Left ventricle myocardium inferior (tissue), 1 donor: ENCODE data around the gene SPG7. TPM values are rescaled to one million over a fixed set of nuclear protein-coding genes. Genes with fewer than 3 reads are reported as not detected.

Source experiments
- DNase-seq: peaks from one replicate; pipeline ENCODE4 v3.0.0-alpha.2; 2020
- H3K27ac ChIP-seq: fragments of 200-600 bp; replicated peaks from 2 replicates; pipeline ENCODE4 v1.8.0; 2021
- H3K27me3 ChIP-seq: fragments of 200-600 bp; 2 replicates; pipeline ENCODE4 v1.8.0; 2021; ENCODE audit warnings: low read depth
- H3K36me3 ChIP-seq: fragments of 200-600 bp; 2 replicates; pipeline ENCODE4 v1.8.0; 2021
- H3K4me1 ChIP-seq: fragments of 200-600 bp; 2 replicates; pipeline ENCODE4 v1.8.0; 2021
- H3K4me3 ChIP-seq: fragments of 200-600 bp; 2 replicates; pipeline ENCODE4 v1.8.0; 2021; ENCODE audit warnings: mild to moderate bottlenecking, moderate library complexity
- H3K9me3 ChIP-seq: fragments of 200-600 bp; replicated peaks from 2 replicates; pipeline ENCODE4 v1.8.0; 2021
- intact Hi-C: fragments of 100-400 bp; cut with micrococcal nuclease; formaldehyde crosslinking; loops from one replicate; pipeline ENCODE4 v1.11.0; 2022
- total RNA-seq: library from RNA; stranded (reverse); fragmentation: NEBNext Ultra II Directional; extraction: Animal tissue kit (Norgen Biotek cat#: 25700); gene quantifications from one replicate; pipeline ENCODE4 v1.2.1, GENCODE V29; 2021
- TF ChIP-seq, protein P1 (sequence below): fragments of 200-600 bp; IDR thresholded peaks from 2 replicates; pipeline ENCODE4 v1.8.0; 2021; ENCODE audit warnings: antibody characterized with exemption, mild to moderate bottlenecking, borderline replicate concordance
- donor health status: DM: no; HTN: yes; CAD: no; lungs with severe emphysema.

SPG7 gene
- total RNA-seq, 1 donor from 2014 or later: 104 TPM

DNA sequence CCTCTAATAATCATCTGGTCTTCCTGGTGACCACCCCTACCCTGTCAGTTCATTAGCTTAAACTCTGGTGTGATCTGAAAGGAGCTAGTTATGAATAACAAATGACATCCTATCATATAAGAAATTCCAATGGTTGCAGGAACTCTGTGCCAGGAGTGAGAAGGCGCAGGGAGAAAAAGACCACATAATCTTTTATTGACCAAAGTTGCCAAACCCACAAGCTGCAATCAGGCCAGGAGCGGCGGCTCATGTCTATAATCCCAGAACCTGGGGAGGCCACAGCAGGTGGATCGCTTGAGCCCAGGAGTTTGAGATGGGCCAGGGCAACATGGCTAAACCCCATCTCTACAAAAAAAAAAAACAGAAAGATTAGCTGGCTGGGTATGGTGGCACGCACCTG is 41.3 kb upstream of the SPG7 start:
- peaks cover 79% of the 10 kb centered on the region for H3K4me1 ChIP-seq
- DNase-seq: no peak

DNA sequence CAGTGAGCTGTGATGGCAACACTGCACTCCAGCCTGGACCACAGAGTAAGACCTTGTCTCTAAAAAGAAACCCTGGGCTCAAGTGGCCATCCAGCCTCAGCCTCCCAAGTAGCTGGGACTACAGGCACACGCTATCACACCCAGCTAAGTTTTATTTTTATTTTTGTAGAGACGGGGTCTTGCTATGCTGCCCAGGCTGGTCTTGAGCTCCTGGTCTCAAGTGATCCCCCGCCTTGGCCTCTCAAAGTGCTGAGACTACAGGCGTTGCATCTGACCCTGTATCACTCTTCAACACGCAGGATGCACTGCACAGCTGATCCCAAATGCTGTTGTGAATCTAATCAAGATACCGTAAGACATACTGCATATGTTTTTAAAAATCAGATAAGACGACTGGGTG is 40.8 kb upstream of the SPG7 start:
- TF ChIP-seq, protein P1, sequence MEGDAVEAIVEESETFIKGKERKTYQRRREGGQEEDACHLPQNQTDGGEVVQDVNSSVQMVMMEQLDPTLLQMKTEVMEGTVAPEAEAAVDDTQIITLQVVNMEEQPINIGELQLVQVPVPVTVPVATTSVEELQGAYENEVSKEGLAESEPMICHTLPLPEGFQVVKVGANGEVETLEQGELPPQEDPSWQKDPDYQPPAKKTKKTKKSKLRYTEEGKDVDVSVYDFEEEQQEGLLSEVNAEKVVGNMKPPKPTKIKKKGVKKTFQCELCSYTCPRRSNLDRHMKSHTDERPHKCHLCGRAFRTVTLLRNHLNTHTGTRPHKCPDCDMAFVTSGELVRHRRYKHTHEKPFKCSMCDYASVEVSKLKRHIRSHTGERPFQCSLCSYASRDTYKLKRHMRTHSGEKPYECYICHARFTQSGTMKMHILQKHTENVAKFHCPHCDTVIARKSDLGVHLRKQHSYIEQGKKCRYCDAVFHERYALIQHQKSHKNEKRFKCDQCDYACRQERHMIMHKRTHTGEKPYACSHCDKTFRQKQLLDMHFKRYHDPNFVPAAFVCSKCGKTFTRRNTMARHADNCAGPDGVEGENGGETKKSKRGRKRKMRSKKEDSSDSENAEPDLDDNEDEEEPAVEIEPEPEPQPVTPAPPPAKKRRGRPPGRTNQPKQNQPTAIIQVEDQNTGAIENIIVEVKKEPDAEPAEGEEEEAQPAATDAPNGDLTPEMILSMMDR: no peak
- intact Hi-C loops: no loop called here
- Histone ChIP-seq H3K27me3 (no peaks in the 10 kb centered on the region), H3K36me3 (no peaks in the 10 kb centered on the region), H3K4me1 (peaks cover 84% of the 10 kb centered on the region), H3K9me3 (no peaks in the 10 kb centered on the region), H3K4me3 (no peak overlapping the region), H3K27ac (no peak overlapping the region)
- no peak for DNase-seq

More for the DNA sequence above, 41.3 kb upstream of the SPG7 start:
- no peak overlapping the region for H3K27ac ChIP-seq
- TF ChIP-seq, protein P1: no peak
- H3K36me3 ChIP-seq: no peaks in the 10 kb centered on the region
- H3K9me3 ChIP-seq: no peaks in the 10 kb centered on the region
- no peaks in the 10 kb centered on the region for H3K27me3 ChIP-seq
- intact Hi-C loops: no loop called here
- H3K4me3 ChIP-seq: no peak overlapping the region

DNA sequence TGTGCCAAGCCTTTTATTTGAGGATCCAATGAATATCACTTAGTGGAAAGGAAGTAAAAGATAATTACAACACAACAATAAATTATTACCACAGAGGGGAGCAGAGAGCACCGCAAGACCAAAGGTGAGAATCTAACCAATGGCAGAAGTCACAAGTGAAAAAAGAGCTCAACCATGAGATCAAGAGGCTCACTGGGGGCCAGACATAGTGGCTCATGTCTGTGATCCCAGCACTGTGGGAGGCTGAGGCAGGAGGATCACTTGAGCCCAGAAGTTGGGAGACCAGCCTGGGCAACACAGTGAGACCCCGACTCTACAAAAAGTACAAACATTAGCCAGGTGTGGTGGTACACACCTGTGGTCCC is 35.5 kb upstream of the SPG7 start:
- Histone ChIP-seq H3K36me3 (no peaks in the 10 kb centered on the region), H3K27me3 (no peaks in the 10 kb centered on the region), H3K27ac (no peak overlapping the region), H3K9me3 (no peaks in the 10 kb centered on the region), H3K4me1 (peaks cover 90% of the 10 kb centered on the region), H3K4me3 (no peak overlapping the region)
- no peak for DNase-seq
- TF ChIP-seq, protein P1: no peak
- intact Hi-C loops: no loop called here

DNA sequence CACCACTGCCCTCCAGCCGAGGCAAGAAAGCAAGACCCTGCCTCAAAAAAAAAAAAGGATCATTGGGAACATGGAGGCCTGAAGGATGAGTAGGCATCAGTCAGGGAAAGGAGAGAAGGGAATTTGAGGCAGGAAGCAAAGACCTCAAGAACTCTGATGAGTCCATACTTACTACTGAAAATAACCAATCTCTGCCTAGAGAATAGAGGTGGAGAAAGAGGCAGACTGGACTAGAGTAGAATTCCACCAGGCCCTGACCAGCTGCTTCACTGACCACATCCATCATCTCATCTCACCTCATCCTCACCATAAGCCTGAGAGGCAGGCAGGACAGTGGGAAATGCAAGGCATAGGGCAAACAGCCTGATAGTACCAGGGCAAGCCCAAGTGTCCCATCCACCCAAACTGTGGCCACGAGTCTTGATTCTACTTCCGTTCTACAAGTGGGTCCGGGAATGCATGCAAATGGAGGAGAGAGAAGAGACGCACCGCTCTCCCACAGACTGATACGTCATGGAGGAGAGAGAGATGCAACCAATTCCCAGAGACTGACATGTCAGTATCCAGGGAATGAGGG is 35.0 kb upstream of the SPG7 start:
- Histone ChIP-seq H3K9me3 (no peaks in the 10 kb centered on the region), H3K27me3 (no peaks in the 10 kb centered on the region), H3K4me3 (no peak overlapping the region), H3K36me3 (no peaks in the 10 kb centered on the region), H3K27ac (no peak overlapping the region), H3K4me1 (peaks cover 90% of the 10 kb centered on the region)
- TF ChIP-seq, protein P1: no peak
- intact Hi-C loops: no loop called here
- DNase-seq: no peak

DNA sequence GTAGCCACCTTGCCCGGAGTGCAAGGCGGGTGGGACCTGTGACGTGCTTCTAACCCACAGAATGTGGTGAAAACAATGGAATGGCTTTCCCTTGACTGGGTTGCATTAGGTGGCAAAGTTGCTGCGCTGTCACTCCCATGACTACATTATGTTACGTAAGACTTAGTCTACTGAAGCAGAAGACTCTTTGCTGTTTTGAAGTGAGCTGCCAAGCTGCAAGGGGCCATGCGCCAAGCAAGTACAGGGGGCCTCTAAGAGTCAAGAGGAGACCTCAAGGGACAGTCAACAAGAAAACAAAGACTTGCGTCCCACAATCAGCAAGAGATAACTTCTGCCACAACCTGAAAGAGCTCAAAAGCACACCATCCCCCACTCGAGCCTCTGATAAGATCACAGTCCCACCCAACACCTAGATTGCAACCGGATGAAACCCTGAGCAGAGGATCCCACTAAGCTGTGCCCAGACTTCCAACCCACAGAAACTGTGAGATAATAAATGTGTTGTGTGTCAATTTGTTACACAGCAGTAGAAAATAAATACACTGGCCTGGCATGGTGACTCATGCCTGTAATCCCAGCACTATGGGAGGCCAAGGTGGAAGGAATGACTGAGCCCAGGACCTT is 34.3 kb upstream of the SPG7 start:
- Histone ChIP-seq H3K27ac (no peak overlapping the region), H3K27me3 (no peaks in the 10 kb centered on the region), H3K9me3 (no peaks in the 10 kb centered on the region), H3K36me3 (no peaks in the 10 kb centered on the region), H3K4me3 (no peak overlapping the region), H3K4me1 (peaks cover 90% of the 10 kb centered on the region)
- intact Hi-C loops: no loop called here
- TF ChIP-seq, protein P1: no peak
- no peak for DNase-seq
